SU-DHL-6 (cell line): ENCODE results near the gene UCP2.

Experiments
- H2AFZ ChIP-seq: fragments of 200-600 bp; sonication (generic); 2 replicates; pipeline ENCODE4 v1.6.1; 2014; ENCODE audit warnings: low read depth, mild to moderate bottlenecking, moderate library complexity, mixed read lengths, antibody characterized with exemption, low read length; ENCODE audit not compliant: severe bottlenecking
- H3F3A ChIP-seq: fragments of 200-600 bp; shearing (Covaris generic); 2 replicates; pipeline ENCODE4 v1.6.0; 2016; ENCODE audit warnings: antibody characterized with exemption, mild to moderate bottlenecking; ENCODE audit not compliant: insufficient read depth
- H3K27ac ChIP-seq: fragments of 200-600 bp; sonication (generic); 2 replicates; pipeline ENCODE4 v1.5.1; 2016; ENCODE audit warnings: low read depth, mild to moderate bottlenecking, low read length, moderate library complexity, mixed read lengths
- H3K27me3 ChIP-seq: fragments of 200-600 bp; sonication (generic), shearing (Covaris generic); 2 replicates; pipeline ENCODE4 v1.6.0; 2014; ENCODE audit warnings: mild to moderate bottlenecking, low read length
- H3K36me3 ChIP-seq: fragments of 200-600 bp; sonication (generic); 2 replicates; pipeline ENCODE4 v1.6.1; 2014; ENCODE audit warnings: mild to moderate bottlenecking, low read length, mixed read lengths
- H3K4me2 ChIP-seq: fragments of 300-600, 200-600 bp; shearing (Covaris generic), sonication (generic); 2 replicates; pipeline ENCODE4 v1.6.0; 2014; ENCODE audit warnings: low read length, low read depth, mild to moderate bottlenecking; ENCODE audit not compliant: poor library complexity, severe bottlenecking
- H3K4me3 ChIP-seq: fragments of 200-600 bp; sonication (generic); 2 replicates; pipeline ENCODE4 v1.5.1; 2014; ENCODE audit warnings: antibody characterized with exemption, low read length, mild to moderate bottlenecking, mixed read lengths; ENCODE audit not compliant: insufficient read depth, poor library complexity, severe bottlenecking
- H3K79me2 ChIP-seq: fragments of 200-600 bp; sonication (generic); 2 replicates; pipeline ENCODE4 v1.6.1; 2014; ENCODE audit warnings: mild to moderate bottlenecking, low read length, moderate library complexity; ENCODE audit not compliant: insufficient read depth
- H3K9ac ChIP-seq: fragments of 200-600 bp; sonication (generic); 2 replicates; pipeline ENCODE4 v1.7.0; 2014; ENCODE audit warnings: mild to moderate bottlenecking, low read length
- H3K9me2 ChIP-seq: fragments of 200-600 bp; sonication (generic); replicated peaks from 2 replicates; pipeline ENCODE4 v1.6.1; 2014; ENCODE audit warnings: low read length; ENCODE audit not compliant: insufficient read depth
- H3K9me3 ChIP-seq: fragments of 200-600 bp; sonication (generic); 2 replicates; pipeline ENCODE4 v1.6.1; 2014; ENCODE audit warnings: low read length, mixed read lengths; ENCODE audit not compliant: insufficient read depth
- H4K20me1 ChIP-seq: fragments of 200-600 bp; sonication (generic); 2 replicates; pipeline ENCODE4 v1.6.1; 2014; ENCODE audit warnings: low read depth, mild to moderate bottlenecking, antibody characterized with exemption, low read length, moderate library complexity, mixed read lengths
- CTCF ChIP-seq: fragments of 200-600 bp; sonication (generic); IDR thresholded peaks from one replicate; pipeline ENCODE4 v1.5.1; 2017; ENCODE audit warnings: antibody characterized with exemption, mild to moderate bottlenecking, low read length, moderate library complexity; ENCODE audit not compliant: insufficient read depth, poor library complexity, severe bottlenecking
- EZH2phosphoT487 ChIP-seq: fragments of 200-600 bp; sonication (generic), shearing (Covaris generic); conservative IDR thresholded peaks from 2 replicates; pipeline ENCODE4 v1.6.1; 2018; ENCODE audit warnings: mild to moderate bottlenecking, antibody characterized with exemption, low read length, moderate library complexity, mixed read lengths

UCP2 gene

DNA sequence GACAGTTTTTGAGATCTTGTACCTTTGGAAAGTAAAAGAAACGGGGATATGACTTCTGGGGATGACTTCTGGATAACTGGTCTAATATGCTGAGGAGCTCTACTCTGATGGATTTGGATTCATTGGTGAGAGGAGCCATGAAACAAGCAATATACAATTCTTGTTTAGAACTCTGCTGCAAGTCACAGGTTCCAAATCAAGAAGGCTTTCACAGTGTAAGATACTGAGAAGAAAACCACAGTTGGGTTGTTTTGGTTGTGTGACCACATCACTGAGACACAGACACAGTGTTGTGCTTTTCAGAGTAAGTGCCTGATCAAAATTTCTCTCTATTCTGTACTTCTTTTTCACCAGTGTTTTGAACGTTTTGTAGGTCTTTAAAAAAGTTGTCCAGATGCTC, 13.1 kb upstream of the UCP2 start:
- 0 out of 2 replicates have a peak, but pooled peaks cover 4% of the 10 kb centered on the region for H3F3A ChIP-seq
- no peaks in the 10 kb centered on the region for H3K9me3 ChIP-seq
- H2AFZ ChIP-seq, result no peak overlapping the region
- no peaks in the 10 kb centered on the region for H4K20me1 ChIP-seq
- peak overlapping the region; percentile 28 for H3K27ac ChIP-seq
- no peaks in the 10 kb centered on the region for H3K79me2 ChIP-seq
- TF ChIP-seq CTCF (no peak), EZH2phosphoT487 (no peak)
- no peaks in the 10 kb centered on the region for H3K27me3 ChIP-seq
- no peak overlapping the region for H3K4me3 ChIP-seq
- H3K9me2 ChIP-seq, result no peaks in the 10 kb centered on the region
- H3K9ac ChIP-seq, result no peak overlapping the region
- no peaks in the 10 kb centered on the region for H3K36me3 ChIP-seq
- H3K4me2 ChIP-seq, result peak overlapping the region; percentile 19

- Histone ChIP-seq H3K9me3 (no peaks in the 10 kb centered on the region), H3K4me3 (no peak overlapping the region), H3K4me2 (peak overlapping the region; percentile 19), H3K36me3 (no peaks in the 10 kb centered on the region), H3K9ac (no peak overlapping the region), H2AFZ (no peak overlapping the region), H3K9me2 (no peaks in the 10 kb centered on the region), H3K27ac (peak overlapping the region; percentile 28), H4K20me1 (no peaks in the 10 kb centered on the region), H3K79me2 (no peaks in the 10 kb centered on the region), H3K27me3 (no peaks in the 10 kb centered on the region), H3F3A (0 out of 2 replicates have a peak, but pooled peaks cover 7% of the 10 kb centered on the region)
- TF ChIP-seq CTCF (no peak), EZH2phosphoT487 (no peak)
Observed at GRCh38 chr11:73995247-73995646, 12.6 kb upstream of the UCP2 start.

- no peaks in the 10 kb centered on the region for H3K9me3 ChIP-seq
- no peaks in the 10 kb centered on the region for H3K27me3 ChIP-seq
- TF ChIP-seq CTCF, result no peak
- H2AFZ ChIP-seq, result no peak overlapping the region
- H3K4me3 ChIP-seq, result no peak overlapping the region
- H4K20me1 ChIP-seq, result no peaks in the 10 kb centered on the region
- H3K4me2 ChIP-seq, result no peak overlapping the region
- H3F3A ChIP-seq, result 0 out of 2 replicates have a peak, but pooled peaks cover 4% of the 10 kb centered on the region
- no peaks in the 10 kb centered on the region for H3K9me2 ChIP-seq
- no peaks in the 10 kb centered on the region for H3K36me3 ChIP-seq
- no peak overlapping the region for H3K9ac ChIP-seq
- H3K79me2 ChIP-seq, result no peaks in the 10 kb centered on the region
- no peak overlapping the region for H3K27ac ChIP-seq
Observed at GRCh38 chr11:73991471-73992006, 8.9 kb upstream of the UCP2 start.
